ENCODE results near the gene PPP1R9B. TPM values are rescaled to one million over a fixed set of nuclear protein-coding genes. Genes with fewer than 3 reads are reported as not detected.

The PPP1R9B gene
- total RNA-seq, 1 experiment from 2014 or later, result 21.7 TPM

- no peak for ATAC-seq
- Mint-ChIP-seq H3K4me1 (peaks cover 4% of the 10 kb centered on the region; the same call in 1 of the 2 replicates), H3K27ac (no peak overlapping the region)
These were observed 42.6 kb downstream of the PPP1R9B start for GRCh38 chr17:50107790-50108414.

DNA sequence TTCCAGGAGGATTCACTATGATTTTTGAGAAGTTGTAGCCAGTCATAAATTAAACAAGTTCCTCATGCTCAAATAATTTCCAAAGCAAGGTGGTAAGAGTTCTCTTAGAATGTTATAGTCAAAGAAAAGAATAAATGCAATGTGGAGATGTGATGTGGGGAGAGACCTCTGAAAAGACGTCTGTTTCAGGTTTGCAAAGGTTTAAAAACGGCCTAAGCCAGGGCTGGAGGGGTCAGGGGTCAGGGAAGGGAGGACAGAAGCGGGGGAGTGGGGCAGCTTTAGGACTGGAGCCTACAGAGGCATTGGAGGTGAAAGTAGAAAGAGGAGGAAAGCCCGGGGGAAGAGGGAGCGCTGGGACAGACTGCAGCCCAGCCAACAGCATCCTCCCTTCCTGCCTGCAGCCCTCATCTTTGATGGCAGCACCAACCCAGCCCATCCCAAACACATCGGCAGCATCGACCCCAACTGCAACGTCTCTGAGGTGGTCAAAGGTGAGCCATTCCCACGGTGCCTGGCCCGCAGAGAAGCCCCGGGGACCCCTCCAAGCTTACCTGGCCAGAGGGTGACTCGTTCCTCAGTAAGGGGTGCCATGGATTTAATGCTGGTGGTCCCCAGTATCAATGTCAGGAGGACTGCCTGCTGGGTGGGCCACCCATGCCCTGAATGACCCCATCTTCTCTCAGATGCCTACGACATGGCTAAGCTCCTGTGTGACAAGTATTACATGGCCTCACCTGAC, 43.9 kb downstream of the PPP1R9B start:
- no peak for ATAC-seq
- Mint-ChIP-seq H3K4me3 (no peak overlapping the region), H3K9me3 (no peaks in the 10 kb centered on the region), H3K36me3 (no peaks in the 10 kb centered on the region), H3K27ac (no peak overlapping the region), H3K4me1 (peaks cover 7% of the 10 kb centered on the region), H3K27me3 (ENCODE audit: low read depth) (no peaks in the 10 kb centered on the region)
- DNase-seq (ENCODE audit: low spot score), result no peak
- ChIA-PET POLR2A (no interaction called here), CTCF (interaction anchor here (1.5 kb wide), 1 partner anchor 12 kb away, joined by 5 read pairs; no protein-coding TSS in a partner anchor)
- TF ChIP-seq, protein P1, sequence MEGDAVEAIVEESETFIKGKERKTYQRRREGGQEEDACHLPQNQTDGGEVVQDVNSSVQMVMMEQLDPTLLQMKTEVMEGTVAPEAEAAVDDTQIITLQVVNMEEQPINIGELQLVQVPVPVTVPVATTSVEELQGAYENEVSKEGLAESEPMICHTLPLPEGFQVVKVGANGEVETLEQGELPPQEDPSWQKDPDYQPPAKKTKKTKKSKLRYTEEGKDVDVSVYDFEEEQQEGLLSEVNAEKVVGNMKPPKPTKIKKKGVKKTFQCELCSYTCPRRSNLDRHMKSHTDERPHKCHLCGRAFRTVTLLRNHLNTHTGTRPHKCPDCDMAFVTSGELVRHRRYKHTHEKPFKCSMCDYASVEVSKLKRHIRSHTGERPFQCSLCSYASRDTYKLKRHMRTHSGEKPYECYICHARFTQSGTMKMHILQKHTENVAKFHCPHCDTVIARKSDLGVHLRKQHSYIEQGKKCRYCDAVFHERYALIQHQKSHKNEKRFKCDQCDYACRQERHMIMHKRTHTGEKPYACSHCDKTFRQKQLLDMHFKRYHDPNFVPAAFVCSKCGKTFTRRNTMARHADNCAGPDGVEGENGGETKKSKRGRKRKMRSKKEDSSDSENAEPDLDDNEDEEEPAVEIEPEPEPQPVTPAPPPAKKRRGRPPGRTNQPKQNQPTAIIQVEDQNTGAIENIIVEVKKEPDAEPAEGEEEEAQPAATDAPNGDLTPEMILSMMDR (IDR thresholded peaks at IDR 0.05), result no peak
- TF ChIP-seq SP1 (CRISPR knock-in tag; conservative IDR thresholded peaks at IDR 0.05), result no peak
- TF ChIP-seq, protein P2, sequence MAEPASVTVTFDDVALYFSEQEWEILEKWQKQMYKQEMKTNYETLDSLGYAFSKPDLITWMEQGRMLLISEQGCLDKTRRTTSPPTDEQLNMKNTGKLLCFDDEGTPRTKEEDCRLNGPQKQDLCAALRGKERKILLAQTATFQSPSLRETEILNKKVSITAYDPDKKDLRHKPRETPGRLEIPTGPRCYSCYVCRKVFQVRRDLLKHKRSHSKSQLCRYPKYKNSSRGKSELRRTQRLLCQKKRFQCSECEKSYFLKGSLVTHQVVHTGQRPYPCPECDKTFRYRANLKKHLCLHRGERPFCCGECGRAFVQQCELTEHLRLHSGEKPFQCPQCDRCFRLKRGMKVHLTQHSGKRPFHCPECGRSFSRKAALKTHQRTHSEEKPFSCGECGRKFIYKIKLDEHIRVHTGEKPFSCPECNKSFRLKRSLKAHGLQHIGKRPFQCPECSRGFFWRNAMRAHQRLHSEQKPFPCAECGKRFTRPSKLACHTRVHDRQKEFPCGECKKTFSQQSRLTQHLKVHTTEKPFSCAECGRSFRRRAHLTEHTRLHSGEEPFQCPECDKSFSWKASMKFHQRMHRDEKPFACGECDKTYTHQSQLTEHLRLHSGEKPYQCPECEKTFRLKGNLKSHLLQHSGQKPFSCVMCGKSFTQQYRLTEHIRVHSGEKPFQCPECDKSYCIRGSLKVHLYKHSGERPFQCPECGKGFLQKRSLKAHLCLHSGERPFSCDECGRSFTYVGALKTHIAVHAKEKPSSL (CRISPR knock-in tag; conservative IDR thresholded peaks at IDR 0.05), result no peak
- TF ChIP-seq, protein P3, sequence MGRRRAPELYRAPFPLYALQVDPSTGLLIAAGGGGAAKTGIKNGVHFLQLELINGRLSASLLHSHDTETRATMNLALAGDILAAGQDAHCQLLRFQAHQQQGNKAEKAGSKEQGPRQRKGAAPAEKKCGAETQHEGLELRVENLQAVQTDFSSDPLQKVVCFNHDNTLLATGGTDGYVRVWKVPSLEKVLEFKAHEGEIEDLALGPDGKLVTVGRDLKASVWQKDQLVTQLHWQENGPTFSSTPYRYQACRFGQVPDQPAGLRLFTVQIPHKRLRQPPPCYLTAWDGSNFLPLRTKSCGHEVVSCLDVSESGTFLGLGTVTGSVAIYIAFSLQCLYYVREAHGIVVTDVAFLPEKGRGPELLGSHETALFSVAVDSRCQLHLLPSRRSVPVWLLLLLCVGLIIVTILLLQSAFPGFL (CRISPR knock-in tag; IDR thresholded peaks at IDR 0.05; ENCODE audit: borderline replicate concordance), result no peak
- TF ChIP-seq ZNF138 (CRISPR knock-in tag; conservative IDR thresholded peaks at IDR 0.05), result no peak
- TF ChIP-seq PRRX2 (CRISPR knock-in tag; IDR thresholded peaks at IDR 0.05), result no peak

More at GRCh38 chr17:50107790-50108414, 42.6 kb downstream of the PPP1R9B start:
- Mint-ChIP-seq H3K9me3 (no peaks in the 10 kb centered on the region), H3K36me3 (no peaks in the 10 kb centered on the region), H3K27me3 (ENCODE audit: low read depth) (no peaks in the 10 kb centered on the region), H3K4me3 (no peak overlapping the region)
- ChIA-PET CTCF (interaction anchor here (1.2 to 8.4 kb wide), 5 partner anchors 9 to 53 kb away, joined by 3 to 118 read pairs (median 3); partner anchors contain the start of gene PDK2), POLR2A (interaction anchor here (0.6 kb wide), 1 partner anchor 24 kb away, joined by 6 read pairs; no protein-coding TSS in a partner anchor)
- DNase-seq (ENCODE audit: low spot score), result no peak
- TF ChIP-seq NR1H2 (CRISPR knock-in tag; IDR thresholded peaks at IDR 0.05) (no peak), JUN (CRISPR knock-in tag; IDR thresholded peaks at IDR 0.05) (no peak), CDX4 (CRISPR knock-in tag; IDR thresholded peaks at IDR 0.05; ENCODE audit: borderline replicate concordance) (no peak), ZNF423 (CRISPR knock-in tag; IDR thresholded peaks at IDR 0.05) (no peak), IRF1 (CRISPR knock-in tag; IDR thresholded peaks at IDR 0.05) (no peak), ZMAT4 (CRISPR knock-in tag; IDR thresholded peaks at IDR 0.05) (no peak), TEAD4 (CRISPR knock-in tag; IDR thresholded peaks at IDR 0.05) (no peak), MLX (CRISPR knock-in tag; IDR thresholded peaks at IDR 0.05) (no peak), ZNF263 (CRISPR knock-in tag; IDR thresholded peaks at IDR 0.05; ENCODE audit: low read depth) (no peak), SP1 (CRISPR knock-in tag; conservative IDR thresholded peaks at IDR 0.05) (no peak), ZNF232 (CRISPR knock-in tag; IDR thresholded peaks at IDR 0.05) (no peak), ELF4 (CRISPR knock-in tag; IDR thresholded peaks at IDR 0.05; ENCODE audit: low read depth) (no peak), EMX1 (CRISPR knock-in tag; IDR thresholded peaks at IDR 0.05) (no peak), ZNF138 (CRISPR knock-in tag; conservative IDR thresholded peaks at IDR 0.05) (no peak), CREM (CRISPR knock-in tag; IDR thresholded peaks at IDR 0.05) (no peak), TCF7 (CRISPR knock-in tag; IDR thresholded peaks at IDR 0.05; ENCODE audit: low read depth) (no peak)
- TF ChIP-seq, protein P4, sequence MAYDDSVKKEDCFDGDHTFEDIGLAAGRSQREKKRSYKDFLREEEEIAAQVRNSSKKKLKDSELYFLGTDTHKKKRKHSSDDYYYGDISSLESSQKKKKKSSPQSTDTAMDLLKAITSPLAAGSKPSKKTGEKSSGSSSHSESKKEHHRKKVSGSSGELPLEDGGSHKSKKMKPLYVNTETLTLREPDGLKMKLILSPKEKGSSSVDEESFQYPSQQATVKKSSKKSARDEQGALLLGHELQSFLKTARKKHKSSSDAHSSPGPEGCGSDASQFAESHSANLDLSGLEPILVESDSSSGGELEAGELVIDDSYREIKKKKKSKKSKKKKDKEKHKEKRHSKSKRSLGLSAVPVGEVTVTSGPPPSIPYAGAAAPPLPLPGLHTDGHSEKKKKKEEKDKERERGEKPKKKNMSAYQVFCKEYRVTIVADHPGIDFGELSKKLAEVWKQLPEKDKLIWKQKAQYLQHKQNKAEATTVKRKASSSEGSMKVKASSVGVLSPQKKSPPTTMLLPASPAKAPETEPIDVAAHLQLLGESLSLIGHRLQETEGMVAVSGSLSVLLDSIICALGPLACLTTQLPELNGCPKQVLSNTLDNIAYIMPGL (CRISPR knock-in tag; IDR thresholded peaks at IDR 0.05), result no peak
- TF ChIP-seq, protein P5, sequence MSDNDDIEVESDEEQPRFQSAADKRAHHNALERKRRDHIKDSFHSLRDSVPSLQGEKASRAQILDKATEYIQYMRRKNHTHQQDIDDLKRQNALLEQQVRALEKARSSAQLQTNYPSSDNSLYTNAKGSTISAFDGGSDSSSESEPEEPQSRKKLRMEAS (CRISPR knock-in tag; IDR thresholded peaks at IDR 0.05), result no peak
- TF ChIP-seq, protein P6, sequence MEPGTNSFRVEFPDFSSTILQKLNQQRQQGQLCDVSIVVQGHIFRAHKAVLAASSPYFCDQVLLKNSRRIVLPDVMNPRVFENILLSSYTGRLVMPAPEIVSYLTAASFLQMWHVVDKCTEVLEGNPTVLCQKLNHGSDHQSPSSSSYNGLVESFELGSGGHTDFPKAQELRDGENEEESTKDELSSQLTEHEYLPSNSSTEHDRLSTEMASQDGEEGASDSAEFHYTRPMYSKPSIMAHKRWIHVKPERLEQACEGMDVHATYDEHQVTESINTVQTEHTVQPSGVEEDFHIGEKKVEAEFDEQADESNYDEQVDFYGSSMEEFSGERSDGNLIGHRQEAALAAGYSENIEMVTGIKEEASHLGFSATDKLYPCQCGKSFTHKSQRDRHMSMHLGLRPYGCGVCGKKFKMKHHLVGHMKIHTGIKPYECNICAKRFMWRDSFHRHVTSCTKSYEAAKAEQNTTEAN (CRISPR knock-in tag; IDR thresholded peaks at IDR 0.05), result no peak

Data from WTC11 (cell line).